GM21367 (cell line): ENCODE data around the gene CDC34.

Experiments
- ATAC-seq: cut with Tn5 transposase; IDR thresholded peaks from one replicate; pipeline ENCODE4 v1.9.1; 2021; ENCODE audit not compliant: unreplicated experiment

Gene CDC34

GRCh38 chr19:585551-586110 lies 54.1 kb downstream of the CDC34 start:
- ATAC-seq: no peak

- no peak for ATAC-seq
Observed at GRCh38 chr19:588093-588740, 56.7 kb downstream of the CDC34 start.

GRCh38 chr19:588741-589692 lies 57.5 kb downstream of the CDC34 start:
- no peak for ATAC-seq

- no peak for ATAC-seq
Observed at GRCh38 chr19:589693-590395, 58.3 kb downstream of the CDC34 start, which contains the start of gene HCN2. Gene HCN2, plus strand, starts transcription at chr19:589881. Its CDS starts 65 bp downstream, at chr19:589946.

GRCh38 chr19:590396-590745 lies 58.8 kb downstream of the CDC34 start:
- no peak for ATAC-seq

- ATAC-seq: no peak
Observed at GRCh38 chr19:590750-591098, 59.2 kb downstream of the CDC34 start.

GRCh38 chr19:591099-591958 lies 59.8 kb downstream of the CDC34 start:
- no peak for ATAC-seq
